HFF-Myc (cell line): ENCODE measurements around the gene VLDLR.

Experiments used
- DNase-seq: peaks from one replicate; pipeline ENCODE4 v3.0.0-alpha.2; 2011; ENCODE audit warnings: low read depth; ENCODE audit errors: extremely low read depth
- H3K4me3 ChIP-seq: replicated peaks from 2 replicates; pipeline ENCODE4 v1.5.1; 2011; ENCODE audit warnings: low read depth, mild to moderate bottlenecking, control low read depth, low read length
- CTCF ChIP-seq: IDR thresholded peaks from 2 replicates; pipeline ENCODE4 v1.5.1; 2012; ENCODE audit warnings: mild to moderate bottlenecking, low read depth, low read length, control low read depth; ENCODE audit errors: missing control alignments

The VLDLR gene

GRCh38 chr9:2655411-2655901 is 33.9 kb downstream of the VLDLR start:
- no peak for TF ChIP-seq CTCF
- no peak overlapping the region for H3K4me3 ChIP-seq
- DNase-seq: peak; percentile 82

DNA sequence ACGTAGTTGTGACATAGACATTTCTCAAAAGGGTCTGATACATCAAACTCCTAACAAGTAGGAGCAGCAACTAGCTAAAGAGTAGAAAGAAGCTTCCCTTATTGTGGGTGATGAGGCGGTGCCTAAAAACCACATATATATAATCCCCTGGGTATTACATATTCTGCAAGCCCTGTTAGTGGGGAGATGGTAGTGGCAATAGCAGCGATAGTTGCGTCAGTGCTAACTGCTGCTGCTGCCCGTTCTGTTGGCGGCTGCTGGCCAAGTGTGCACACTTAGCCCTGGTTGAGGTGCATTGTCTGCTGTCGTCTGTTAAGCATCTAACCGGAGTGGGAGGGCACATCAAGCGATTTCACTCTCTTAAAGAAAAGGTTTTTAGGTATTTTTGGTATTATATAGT is 35.8 kb downstream of the VLDLR start:
- no peak overlapping the region for H3K4me3 ChIP-seq
- no peak for TF ChIP-seq CTCF

GRCh38 chr9:2662496-2662895 is 40.9 kb downstream of the VLDLR start:
- no peak overlapping the region for H3K4me3 ChIP-seq
- no peak for DNase-seq
- no peak for TF ChIP-seq CTCF

More for the DNA sequence above, 35.8 kb downstream of the VLDLR start:
- no peak for DNase-seq

DNA sequence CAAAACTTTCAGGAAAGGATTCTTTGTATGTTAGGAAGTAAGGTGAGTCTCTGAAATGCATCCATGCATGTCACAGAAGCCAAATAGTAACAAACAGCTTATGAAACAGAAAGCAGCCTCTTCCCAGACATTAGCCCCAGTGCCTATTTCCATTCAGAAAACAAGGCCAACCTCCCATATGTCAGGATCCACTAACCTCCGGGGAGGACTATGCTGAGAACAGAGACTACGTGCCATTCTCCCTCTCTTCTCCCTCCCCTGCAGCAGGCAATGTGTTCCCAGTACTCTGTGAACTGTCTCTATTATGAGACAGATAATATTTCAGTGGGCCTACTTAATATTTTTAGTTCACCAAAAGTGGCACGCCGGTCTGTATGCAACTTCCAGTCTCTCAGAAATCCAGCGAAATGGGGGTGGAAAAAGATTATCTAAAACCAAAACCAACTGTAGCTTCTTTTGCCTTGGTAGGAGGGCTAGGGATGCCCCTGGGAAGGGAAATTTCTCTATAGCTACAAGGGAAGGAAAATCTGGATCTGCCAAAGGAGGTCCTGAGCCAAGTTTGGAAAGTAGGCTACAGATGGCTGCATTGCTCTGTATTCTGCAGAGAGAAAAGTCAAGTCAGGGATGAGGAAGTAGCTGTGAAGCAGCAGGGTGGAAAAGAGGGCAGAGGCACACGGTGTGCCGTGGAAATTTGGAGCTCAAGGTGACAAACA is 42.0 kb downstream of the VLDLR start:
- H3K4me3 ChIP-seq: no peak overlapping the region
- DNase-seq: no peak
- TF ChIP-seq CTCF: no peak

DNA sequence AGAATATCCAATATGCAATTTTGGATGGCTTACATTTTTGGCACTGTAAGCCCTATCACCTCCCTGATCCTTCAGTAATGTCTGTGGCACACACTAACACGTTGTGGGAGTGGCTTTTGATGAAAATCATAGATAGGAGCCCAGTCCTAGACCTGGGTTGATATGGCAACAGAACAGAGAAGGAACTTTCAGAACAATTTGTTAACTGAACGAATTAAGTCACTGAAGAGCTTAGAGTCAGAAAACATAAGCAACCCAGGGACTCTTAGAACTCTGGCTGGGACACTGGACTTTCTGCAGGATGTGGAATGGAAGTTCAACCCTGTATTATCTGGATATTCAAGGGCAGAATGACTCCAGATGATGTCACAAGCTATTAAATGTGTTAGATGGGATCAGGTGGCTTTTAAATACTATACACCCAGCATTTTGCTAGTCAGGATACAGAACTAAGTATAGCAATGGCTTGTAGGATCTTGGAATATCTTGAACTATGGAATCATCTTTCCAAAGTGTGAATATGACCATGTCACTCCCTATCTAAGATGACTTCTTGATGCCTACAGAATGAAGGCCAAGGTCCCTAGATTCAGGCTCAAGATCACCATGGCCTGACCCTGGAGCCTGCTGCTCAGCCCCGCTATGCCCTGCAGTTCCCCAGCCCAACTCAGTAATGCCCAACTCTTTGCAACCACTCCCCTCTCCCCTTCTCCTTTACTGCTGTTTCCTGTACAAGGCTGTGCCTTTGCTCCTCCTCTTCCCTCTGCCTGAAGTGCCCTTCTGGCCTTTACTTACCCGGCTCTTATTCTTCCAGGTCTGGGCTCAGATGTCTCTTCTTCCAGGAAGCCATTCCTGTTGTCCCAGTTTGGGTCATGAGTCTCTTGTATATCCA is 42.8 kb downstream of the VLDLR start:
- no peak for DNase-seq

GRCh38 chr9:2666569-2666968 is 45.0 kb downstream of the VLDLR start:
- no peak for DNase-seq
- TF ChIP-seq CTCF: no peak
- H3K4me3 ChIP-seq: no peak overlapping the region

More for the DNA sequence above, 42.8 kb downstream of the VLDLR start:
- TF ChIP-seq CTCF: no peak
- no peak overlapping the region for H3K4me3 ChIP-seq
